HCT116 (cell line): ENCODE results near the gene TET3. TPM values are rescaled to one million over a fixed set of nuclear protein-coding genes. Genes with fewer than 3 reads are reported as not detected.

Experiments
- ATAC-seq: fragments of 200-7000 bp; cut with Tn5 transposase; 2 replicates; pipeline ENCODE4 v1.9.1; 2020; ENCODE audit warnings: mild to moderate bottlenecking, moderate library complexity
- BruUV-seq: library from RNA; stranded (reverse); fragments of 400-500 nt; replicated peaks from 2 replicates; lab custom pipeline; 2021; lab: Mats Ljungman, UMichigan
- CTCF ChIA-PET: fragments of 300-600 bp; sonication (Branson Sonifier 250); formaldehyde crosslinking; loops from one replicate; lab custom pipeline; 2021; ENCODE audit warnings: antibody characterized with exemption; lab: Charles Lee
- POLR2A ChIA-PET: fragments of 300-600, 350-600 bp; sonication (Branson Sonifier 250); formaldehyde crosslinking; loops from one replicate; lab custom pipeline; 2021; ENCODE audit warnings: antibody characterized with exemption; lab: Charles Lee
- RAD21 ChIA-PET, 2 experiments: fragments of 300-600 bp; sonication (Branson Sonifier 250); formaldehyde crosslinking; loops; one replicate each; lab custom pipeline; 2023; ENCODE audit warnings: low total read pairs in 2 of 2; ENCODE audit not compliant: uncharacterized antibody in 2 of 2, unreplicated experiment in 2 of 2, low non-redundant PET in 1 of 2; lab: Charles Lee
- DNase-seq: peaks from one replicate; pipeline ENCODE4 v3.0.0-alpha.2; 2010; ENCODE audit warnings: low read depth, low spot score
- H2AFZ ChIP-seq: fragments of 200-600 bp; shearing (Covaris generic), sonication (generic); 2 replicates; pipeline ENCODE4 v1.6.1; 2017; ENCODE audit warnings: low read depth, mixed run types, mixed read lengths, antibody characterized with exemption, low read length; ENCODE audit not compliant: poor library complexity, severe bottlenecking
- H3K27ac ChIP-seq: 2 replicates; pipeline ENCODE4 v1.5.1; 2012; ENCODE audit warnings: low read depth, low read length
- H3K27me3 ChIP-seq: fragments of 200-600 bp; sonication (generic); 2 replicates; pipeline ENCODE4 v1.6.1; 2016; ENCODE audit warnings: mixed run types, low read length, mixed read lengths; ENCODE audit not compliant: insufficient read depth
- H3K36me3 ChIP-seq, 2 experiments: fragments of 200-500 bp in 1 of 2; fragments of 200-600 bp in 1 of 2; sonication (Bioruptor generic) in 1 of 2; sonication (generic) in 1 of 2; 2 replicates each; pipeline versions ENCODE4 v1.5.1 to v1.6.1; 2014 to 2016; ENCODE audit warnings: low read length in 2 of 2, inconsistent platforms in 1 of 2, mixed read lengths in 1 of 2, mixed run types in 1 of 2; ENCODE audit not compliant: insufficient read depth in 2 of 2, control insufficient read depth in 1 of 2
- H3K4me1 ChIP-seq, 2 experiments: fragments of 200-600 bp in 1 of 2; sonication (generic) in 1 of 2; 2 replicates each; pipeline versions ENCODE4 v1.5.1 to v1.6.1; 2012 to 2017; ENCODE audit warnings: low read length in 2 of 2, inconsistent platforms in 1 of 2, mild to moderate bottlenecking in 1 of 2, mixed read lengths in 1 of 2, mixed run types in 1 of 2, moderate library complexity in 1 of 2; ENCODE audit not compliant: insufficient read depth in 2 of 2, control insufficient read depth in 1 of 2
- H3K4me2 ChIP-seq: fragments of 200-600 bp; sonication (generic); 2 replicates; pipeline ENCODE4 v1.6.1; 2017; ENCODE audit warnings: mixed run types, low read length, mixed read lengths
- H3K4me3 ChIP-seq, 2 experiments: fragments of 200-600 bp in 1 of 2; sonication (generic) in 1 of 2; replicated peaks in 1 of 2; 2 replicates each; pipeline ENCODE4 v1.5.1; 2011 to 2016; ENCODE audit warnings: low read length in 2 of 2, control low read depth in 1 of 2, low read depth in 1 of 2, mild to moderate bottlenecking in 1 of 2, mixed read lengths in 1 of 2, mixed run types in 1 of 2
- H3K79me2 ChIP-seq: fragments of 200-600 bp; sonication (generic); 2 replicates; pipeline ENCODE4 v1.6.1; 2017; ENCODE audit warnings: mild to moderate bottlenecking, mixed run types, low read length, moderate library complexity, mixed read lengths; ENCODE audit not compliant: insufficient read depth
- H3K9ac ChIP-seq: fragments of 200-600 bp; sonication (generic); 2 replicates; pipeline ENCODE4 v1.6.1; 2016; ENCODE audit warnings: low read length, mixed read lengths
- H3K9me2 ChIP-seq: fragments of 200-600 bp; sonication (generic), shearing (Covaris generic); 2 replicates; pipeline ENCODE4 v1.6.1; 2017; ENCODE audit warnings: mixed run types, mild to moderate bottlenecking, moderate library complexity; ENCODE audit not compliant: insufficient read depth
- H3K9me3 ChIP-seq, 2 experiments: fragments of 200-500 bp in 1 of 2; fragments of 200-600 bp in 1 of 2; sonication (Bioruptor generic) in 1 of 2; sonication (generic) in 1 of 2; 2 replicates each; pipeline ENCODE4 v1.6.1; 2014 to 2017; ENCODE audit warnings: low read length in 2 of 2, mixed read lengths in 2 of 2, inconsistent platforms in 1 of 2, low read depth in 1 of 2, mild to moderate bottlenecking in 1 of 2, mixed run types in 1 of 2, moderate library complexity in 1 of 2; ENCODE audit not compliant: control insufficient read depth in 1 of 2, insufficient read depth in 1 of 2
- H4K20me1 ChIP-seq: fragments of 200-600 bp; sonication (generic), shearing (Covaris generic); 2 replicates; pipeline ENCODE4 v1.6.1; 2017; ENCODE audit warnings: mixed run types, mild to moderate bottlenecking, moderate library complexity; ENCODE audit not compliant: insufficient read depth
- EGR1 ChIP-seq: IDR thresholded peaks from 2 replicates; pipeline ENCODE4 v1.6.1; 2012; ENCODE audit warnings: low read depth
- MAX ChIP-seq: IDR thresholded peaks from 2 replicates; pipeline ENCODE4 v1.6.1; 2012
- POLR2A ChIP-seq: IDR thresholded peaks from 2 replicates; pipeline ENCODE4 v1.7.0; 2011; ENCODE audit warnings: borderline replicate concordance; ENCODE audit not compliant: insufficient read depth, insufficient read length; ENCODE audit errors: extremely low read depth
- REST ChIP-seq: IDR thresholded peaks from 2 replicates; pipeline ENCODE4 v1.6.1; 2012; ENCODE audit warnings: low read depth
- SIN3A ChIP-seq: IDR thresholded peaks from 2 replicates; pipeline ENCODE4 v1.6.1; 2012; ENCODE audit warnings: low read depth
- ZFX ChIP-seq: fragments of 450-650 bp; IDR thresholded peaks from 2 replicates; pipeline ENCODE4 v1.6.1; 2017
- intact Hi-C: fragments of 100-400 bp; cut with micrococcal nuclease; formaldehyde crosslinking; loops from 2 replicates; pipeline ENCODE4 v1.10.0; 2022
- total RNA-seq: library from RNA; stranded (reverse); gene quantifications from one replicate; pipeline ENCODE4 v1.2.1, GENCODE V29; 2021; ENCODE audit not compliant: unreplicated experiment

TET3 gene
- total RNA-seq, 1 experiment from 2014 or later, result 15.4 TPM

- ChIA-PET CTCF (no interaction called here), RAD21 (no interaction called here), POLR2A (no interaction called here)
- ATAC-seq (no peak), DNase-seq (no peak)
- Histone ChIP-seq H3K9me2 (no peaks in the 10 kb centered on the region), H2AFZ (no peak overlapping the region), H3K4me2 (no peak overlapping the region), H3K9me3 (no peaks in the 10 kb centered on the region), H3K79me2 (peaks cover 67% of the 10 kb centered on the region), H3K4me1 (peaks cover 7 to 24% of the 10 kb centered on the region in 2 experiments; a peak in 3 of 4 replicates), H3K36me3 (peaks cover 0 to 3% of the 10 kb centered on the region in 2 experiments; a peak in 1 of 4 replicates), H3K27me3 (no peaks in the 10 kb centered on the region), H3K9ac (no peak overlapping the region), H3K4me3 (no peak overlapping the region), H3K27ac (no peak overlapping the region), H4K20me1 (no peaks in the 10 kb centered on the region)
- intact Hi-C loops, result no loop called here
- BruUV-seq, result no TSS peak
- TF ChIP-seq ZFX, result no peak
- no peak for TF ChIP-seq SIN3A
- TF ChIP-seq EGR1, result no peak
- TF ChIP-seq MAX, result no peak
- TF ChIP-seq POLR2A, result no peak
- TF ChIP-seq REST, result no peak
Measured at GRCh38 chr2:74001781-74002504, 17.2 kb downstream of the TET3 start.
